K562 (cell line): Measurements from ENCODE around the gene PTOV1. TPM values are rescaled to one million over a fixed set of nuclear protein-coding genes. Genes with fewer than 3 reads are reported as not detected.

Source experiments
- BCOR ChIP-seq: fragments of 450-650 bp; IDR thresholded peaks from 2 replicates; pipeline ENCODE4 v1.6.1; 2016
- BHLHE40 ChIP-seq: IDR thresholded peaks from 2 replicates; pipeline ENCODE4 v1.6.1; 2011; ENCODE audit warnings: low read length, improper control_type of control experiment
- HIVEP1 ChIP-seq: fragments of 250-450 bp; sonication (Bioruptor Pico); IDR thresholded peaks from 2 replicates; pipeline ENCODE4 v1.4.0; 2020; ENCODE audit warnings: mild to moderate bottlenecking
- MED1 ChIP-seq: sonication (generic); formaldehyde crosslinking; IDR thresholded peaks from 2 replicates; pipeline ENCODE4 v1.8.1; 2023; ENCODE audit warnings: missing genetic modification reagents, borderline replicate concordance
- PCBP2 ChIP-seq: fragments of 200-400 bp; formaldehyde crosslinking; IDR thresholded peaks from 2 replicates; pipeline ENCODE4 v1.6.1; 2018; ENCODE audit warnings: low read length, low read depth, mild to moderate bottlenecking, moderate library complexity; ENCODE audit not compliant: poor library complexity, severe bottlenecking
- PHF20 ChIP-seq: fragments of 450-650 bp; IDR thresholded peaks from 2 replicates; pipeline ENCODE4 v1.6.1; 2018; ENCODE audit not compliant: partially characterized antibody
- TAF9B ChIP-seq: fragments of 450-650 bp; IDR thresholded peaks from 2 replicates; pipeline ENCODE4 v1.6.1; 2018; ENCODE audit warnings: mild to moderate bottlenecking; ENCODE audit not compliant: partially characterized antibody
- XRCC4 ChIP-seq: IDR thresholded peaks from one replicate; pipeline ENCODE4 v1.6.1; 2011; ENCODE audit not compliant: insufficient read depth, insufficient read length; ENCODE audit errors: extremely low read depth
- ZNF384 ChIP-seq: IDR thresholded peaks from 2 replicates; pipeline ENCODE4 v1.6.1; 2012; ENCODE audit warnings: low read depth, low read length, improper control_type of control experiment
- ZNF507 ChIP-seq: conservative IDR thresholded peaks from 2 replicates; pipeline ENCODE4 v1.6.1; 2017; ENCODE audit warnings: missing genetic modification characterization, missing compliant biosample characterization
- ZNF589 ChIP-seq: fragments of 200-800 bp; sonication (Bioruptor generic); IDR thresholded peaks from 2 replicates; pipeline ENCODE4 v1.6.1; 2016; ENCODE audit warnings: low read depth, missing genetic modification characterization, missing compliant biosample characterization
- polyA plus RNA-seq, 8 experiments: library from polyadenylated mRNA; depleted of rRNA in 4 of 8; stranded (reverse) in 5 of 8; unstranded in 3 of 8; fragments of >200 nt; fragmentation: Nextera tagmentation in 2 of 8; fragmentation: Illumina TruSeq in 1 of 8; extraction: Ambion mirVana in 2 of 8; extraction: Trizol in 1 of 8; gene quantifications; 2 replicates each; pipeline versions ENCODE4 v1.2.1 to v1.2.3, GENCODE V29; 2011 to 2014; ENCODE audit warnings: inconsistent platforms in 1 of 8, missing spikeins in 1 of 8
- total RNA-seq, 7 experiments: library from RNA; depleted of rRNA in 6 of 7; stranded (reverse); fragments of >200 nt in 6 of 7; fragmentation: Illumina TruSeq in 2 of 7; extraction: Trizol in 2 of 7; gene quantifications; 2 replicates each; pipeline versions ENCODE4 v1.2.1 to v1.2.3, GENCODE V29; 2011 to 2021; ENCODE audit warnings: low replicate concordance in 1 of 7
- TF ChIP-seq, protein P1 (sequence below): IDR thresholded peaks from 2 replicates; pipeline ENCODE4 v1.6.1; 2012; ENCODE audit warnings: low read depth, low read length, improper control_type of control experiment, borderline replicate concordance
- TF ChIP-seq, protein P2 (sequence below): fragments of 450-650 bp; IDR thresholded peaks from one replicate; pipeline ENCODE4 v1.6.1; 2018; ENCODE audit warnings: mild to moderate bottlenecking, moderate library complexity; ENCODE audit not compliant: partially characterized antibody
- TF ChIP-seq, protein P3 (sequence below): fragments of 250-450 bp; sonication (Bioruptor Pico); IDR thresholded peaks from 2 replicates; pipeline ENCODE4 v1.4.0; 2020
- TF ChIP-seq, protein P4 (sequence below): fragments of 450-650 bp; IDR thresholded peaks from 2 replicates; pipeline ENCODE4 v1.6.1; 2016; ENCODE audit warnings: low read depth, mild to moderate bottlenecking, moderate library complexity
- TF ChIP-seq, protein P5 (sequence below): fragments of 450-650 bp; IDR thresholded peaks from 2 replicates; pipeline ENCODE4 v1.6.1; 2016; ENCODE audit warnings: borderline replicate concordance

The PTOV1 gene
- total and polyA plus RNA-seq, 9 of the 15 experiments (the other 6 are each of a cell fraction or from before 2014, with no cell fraction given), result 4.9 to 169 (median 43.5) TPM

DNA sequence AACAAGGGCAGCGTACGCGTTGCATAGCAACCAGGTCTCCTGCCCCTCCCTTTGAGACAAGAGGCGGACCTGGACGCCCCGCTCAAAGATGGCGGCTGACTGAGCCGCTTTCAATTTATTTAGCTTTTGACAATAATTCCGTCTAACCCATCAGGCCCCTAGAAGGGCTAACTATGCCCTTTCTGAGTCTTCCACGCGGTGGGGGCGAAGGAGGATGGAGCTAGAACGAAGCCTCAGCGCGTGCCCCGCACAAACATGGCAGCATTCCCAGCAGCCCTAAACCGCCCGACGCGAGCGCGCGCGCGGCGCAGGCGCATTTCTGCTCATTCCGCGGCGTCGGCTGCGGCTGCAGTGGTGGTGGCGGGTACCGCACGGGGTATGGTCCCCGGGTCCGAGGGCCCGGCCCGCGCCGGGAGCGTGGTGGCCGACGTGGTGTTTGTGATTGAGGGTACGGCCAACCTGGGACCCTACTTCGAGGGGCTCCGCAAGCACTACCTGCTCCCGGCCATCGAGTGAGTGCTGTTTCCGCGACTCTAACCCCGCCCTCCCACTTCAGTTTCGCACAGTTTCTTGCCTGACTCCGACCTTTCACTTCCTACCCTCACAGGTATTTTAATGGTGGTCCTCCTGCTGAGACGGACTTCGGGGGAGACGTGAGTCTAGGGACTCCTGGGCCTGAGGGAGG, 32.9 kb upstream of the PTOV1 start, which contains the start of gene MED25 (continued):
- TF ChIP-seq, protein P1, sequence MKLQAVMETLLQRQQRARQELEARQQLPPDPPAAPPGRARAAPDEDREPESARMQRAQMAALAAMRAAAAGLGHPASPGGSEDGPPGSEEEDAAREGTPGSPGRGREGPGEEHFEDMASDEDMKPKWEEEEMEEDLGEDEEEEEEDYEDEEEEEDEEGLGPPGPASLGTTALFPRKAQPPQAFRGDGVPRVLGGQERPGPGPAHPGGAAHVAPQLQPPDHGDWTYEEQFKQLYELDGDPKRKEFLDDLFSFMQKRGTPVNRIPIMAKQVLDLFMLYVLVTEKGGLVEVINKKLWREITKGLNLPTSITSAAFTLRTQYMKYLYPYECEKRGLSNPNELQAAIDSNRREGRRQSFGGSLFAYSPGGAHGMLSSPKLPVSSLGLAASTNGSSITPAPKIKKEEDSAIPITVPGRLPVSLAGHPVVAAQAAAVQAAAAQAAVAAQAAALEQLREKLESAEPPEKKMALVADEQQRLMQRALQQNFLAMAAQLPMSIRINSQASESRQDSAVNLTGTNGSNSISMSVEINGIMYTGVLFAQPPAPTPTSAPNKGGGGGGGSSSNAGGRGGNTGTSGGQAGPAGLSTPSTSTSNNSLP, result no peak
- TF ChIP-seq MED1 (no peak), BCOR (no peak), ZNF384 (no peak), HIVEP1 (CRISPR knock-in tag) (0 out of 2 replicates have a peak, but pooled peaks have one; percentile 12), PHF20 (peak; percentile 55), XRCC4 (no peak), PCBP2 (no peak), BHLHE40 (0 out of 2 replicates have a peak, but pooled peaks have one; percentile 8), ZNF507 (tag) (no peak), TAF9B (no peak), ZNF589 (CRISPR knock-in tag) (0 out of 2 replicates have a peak, but pooled peaks have one; percentile 47)
- TF ChIP-seq, protein P2, sequence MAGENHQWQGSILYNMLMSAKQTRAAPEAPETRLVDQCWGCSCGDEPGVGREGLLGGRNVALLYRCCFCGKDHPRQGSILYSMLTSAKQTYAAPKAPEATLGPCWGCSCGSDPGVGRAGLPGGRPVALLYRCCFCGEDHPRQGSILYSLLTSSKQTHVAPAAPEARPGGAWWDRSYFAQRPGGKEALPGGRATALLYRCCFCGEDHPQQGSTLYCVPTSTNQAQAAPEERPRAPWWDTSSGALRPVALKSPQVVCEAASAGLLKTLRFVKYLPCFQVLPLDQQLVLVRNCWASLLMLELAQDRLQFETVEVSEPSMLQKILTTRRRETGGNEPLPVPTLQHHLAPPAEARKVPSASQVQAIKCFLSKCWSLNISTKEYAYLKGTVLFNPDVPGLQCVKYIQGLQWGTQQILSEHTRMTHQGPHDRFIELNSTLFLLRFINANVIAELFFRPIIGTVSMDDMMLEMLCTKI, result no peak
- TF ChIP-seq, protein P3, sequence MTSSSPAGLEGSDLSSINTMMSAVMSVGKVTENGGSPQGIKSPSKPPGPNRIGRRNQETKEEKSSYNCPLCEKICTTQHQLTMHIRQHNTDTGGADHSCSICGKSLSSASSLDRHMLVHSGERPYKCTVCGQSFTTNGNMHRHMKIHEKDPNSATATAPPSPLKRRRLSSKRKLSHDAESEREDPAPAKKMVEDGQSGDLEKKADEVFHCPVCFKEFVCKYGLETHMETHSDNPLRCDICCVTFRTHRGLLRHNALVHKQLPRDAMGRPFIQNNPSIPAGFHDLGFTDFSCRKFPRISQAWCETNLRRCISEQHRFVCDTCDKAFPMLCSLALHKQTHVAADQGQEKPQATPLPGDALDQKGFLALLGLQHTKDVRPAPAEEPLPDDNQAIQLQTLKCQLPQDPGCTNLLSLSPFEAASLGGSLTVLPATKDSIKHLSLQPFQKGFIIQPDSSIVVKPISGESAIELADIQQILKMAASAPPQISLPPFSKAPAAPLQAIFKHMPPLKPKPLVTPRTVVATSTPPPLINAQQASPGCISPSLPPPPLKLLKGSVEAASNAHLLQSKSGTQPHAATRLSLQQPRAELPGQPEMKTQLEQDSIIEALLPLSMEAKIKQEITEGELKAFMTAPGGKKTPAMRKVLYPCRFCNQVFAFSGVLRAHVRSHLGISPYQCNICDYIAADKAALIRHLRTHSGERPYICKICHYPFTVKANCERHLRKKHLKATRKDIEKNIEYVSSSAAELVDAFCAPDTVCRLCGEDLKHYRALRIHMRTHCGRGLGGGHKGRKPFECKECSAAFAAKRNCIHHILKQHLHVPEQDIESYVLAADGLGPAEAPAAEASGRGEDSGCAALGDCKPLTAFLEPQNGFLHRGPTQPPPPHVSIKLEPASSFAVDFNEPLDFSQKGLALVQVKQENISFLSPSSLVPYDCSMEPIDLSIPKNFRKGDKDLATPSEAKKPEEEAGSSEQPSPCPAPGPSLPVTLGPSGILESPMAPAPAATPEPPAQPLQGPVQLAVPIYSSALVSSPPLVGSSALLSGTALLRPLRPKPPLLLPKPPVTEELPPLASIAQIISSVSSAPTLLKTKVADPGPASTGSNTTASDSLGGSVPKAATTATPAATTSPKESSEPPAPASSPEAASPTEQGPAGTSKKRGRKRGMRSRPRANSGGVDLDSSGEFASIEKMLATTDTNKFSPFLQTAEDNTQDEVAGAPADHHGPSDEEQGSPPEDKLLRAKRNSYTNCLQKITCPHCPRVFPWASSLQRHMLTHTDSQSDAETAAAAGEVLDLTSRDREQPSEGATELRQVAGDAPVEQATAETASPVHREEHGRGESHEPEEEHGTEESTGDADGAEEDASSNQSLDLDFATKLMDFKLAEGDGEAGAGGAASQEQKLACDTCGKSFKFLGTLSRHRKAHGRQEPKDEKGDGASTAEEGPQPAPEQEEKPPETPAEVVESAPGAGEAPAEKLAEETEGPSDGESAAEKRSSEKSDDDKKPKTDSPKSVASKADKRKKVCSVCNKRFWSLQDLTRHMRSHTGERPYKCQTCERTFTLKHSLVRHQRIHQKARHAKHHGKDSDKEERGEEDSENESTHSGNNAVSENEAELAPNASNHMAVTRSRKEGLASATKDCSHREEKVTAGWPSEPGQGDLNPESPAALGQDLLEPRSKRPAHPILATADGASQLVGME (CRISPR knock-in tag), result no peak
- TF ChIP-seq, protein P4, sequence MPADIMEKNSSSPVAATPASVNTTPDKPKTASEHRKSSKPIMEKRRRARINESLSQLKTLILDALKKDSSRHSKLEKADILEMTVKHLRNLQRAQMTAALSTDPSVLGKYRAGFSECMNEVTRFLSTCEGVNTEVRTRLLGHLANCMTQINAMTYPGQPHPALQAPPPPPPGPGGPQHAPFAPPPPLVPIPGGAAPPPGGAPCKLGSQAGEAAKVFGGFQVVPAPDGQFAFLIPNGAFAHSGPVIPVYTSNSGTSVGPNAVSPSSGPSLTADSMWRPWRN, result no peak
- TF ChIP-seq, protein P5, sequence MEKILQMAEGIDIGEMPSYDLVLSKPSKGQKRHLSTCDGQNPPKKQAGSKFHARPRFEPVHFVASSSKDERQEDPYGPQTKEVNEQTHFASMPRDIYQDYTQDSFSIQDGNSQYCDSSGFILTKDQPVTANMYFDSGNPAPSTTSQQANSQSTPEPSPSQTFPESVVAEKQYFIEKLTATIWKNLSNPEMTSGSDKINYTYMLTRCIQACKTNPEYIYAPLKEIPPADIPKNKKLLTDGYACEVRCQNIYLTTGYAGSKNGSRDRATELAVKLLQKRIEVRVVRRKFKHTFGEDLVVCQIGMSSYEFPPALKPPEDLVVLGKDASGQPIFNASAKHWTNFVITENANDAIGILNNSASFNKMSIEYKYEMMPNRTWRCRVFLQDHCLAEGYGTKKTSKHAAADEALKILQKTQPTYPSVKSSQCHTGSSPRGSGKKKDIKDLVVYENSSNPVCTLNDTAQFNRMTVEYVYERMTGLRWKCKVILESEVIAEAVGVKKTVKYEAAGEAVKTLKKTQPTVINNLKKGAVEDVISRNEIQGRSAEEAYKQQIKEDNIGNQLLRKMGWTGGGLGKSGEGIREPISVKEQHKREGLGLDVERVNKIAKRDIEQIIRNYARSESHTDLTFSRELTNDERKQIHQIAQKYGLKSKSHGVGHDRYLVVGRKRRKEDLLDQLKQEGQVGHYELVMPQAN, result peak; percentile 36
